GM10847 (cell line): ENCODE measurements around the gene DAND5.

Source experiments
- POLR2A ChIP-seq: IDR thresholded peaks from 2 replicates; pipeline ENCODE4 v1.6.1; 2011; ENCODE audit not compliant: insufficient read length; ENCODE audit errors: extremely low read depth

DAND5 gene

GRCh38 chr19:12982648-12983047 is 13.3 kb downstream of the DAND5 start:
- TF ChIP-seq POLR2A: no peak

DNA sequence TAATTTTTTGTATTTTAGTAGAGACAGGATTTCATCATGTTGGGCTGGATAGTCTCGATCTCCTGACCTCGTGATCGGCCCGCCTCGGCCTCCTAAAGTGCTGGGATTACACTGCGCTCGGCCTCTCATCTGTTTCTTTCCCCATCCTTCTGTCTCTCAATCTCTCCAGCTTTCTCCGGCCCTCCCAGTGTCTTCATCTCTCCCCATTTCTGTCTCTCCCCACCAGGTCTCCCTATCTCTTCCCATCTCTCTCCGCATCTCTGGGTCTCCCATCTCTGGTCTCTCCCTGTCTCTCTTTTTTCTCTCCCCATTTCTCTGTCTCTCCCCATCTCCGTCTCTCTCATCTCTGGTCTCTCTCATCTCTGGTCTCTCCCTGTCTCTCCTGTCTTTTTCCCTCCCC is 13.7 kb downstream of the DAND5 start:
- TF ChIP-seq POLR2A: no peak

GRCh38 chr19:12983542-12984142 is 14.3 kb downstream of the DAND5 start:
- TF ChIP-seq POLR2A: no peak

GRCh38 chr19:12984143-12984627 is 14.8 kb downstream of the DAND5 start:
- no peak for TF ChIP-seq POLR2A

DNA sequence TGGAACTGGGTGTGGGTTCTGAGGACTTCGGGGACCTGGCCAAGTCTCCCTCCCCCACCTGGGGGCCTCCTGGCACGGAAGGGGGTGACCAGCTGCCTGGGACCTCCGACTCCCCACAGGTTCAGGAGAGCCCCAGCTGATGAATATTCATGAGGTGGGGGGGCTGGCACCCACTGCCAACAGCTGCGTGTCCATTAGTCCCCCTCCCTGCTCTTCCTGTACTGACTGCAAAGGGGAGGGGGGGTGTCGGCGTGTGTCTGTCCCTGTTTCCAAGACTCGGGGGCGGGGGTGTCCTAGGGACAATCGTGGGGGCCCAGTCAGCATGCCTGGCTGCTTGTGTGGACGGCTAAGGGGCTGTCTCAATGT is 15.3 kb downstream of the DAND5 start:
- no peak for TF ChIP-seq POLR2A

GRCh38 chr19:12985049-12985776 is 15.8 kb downstream of the DAND5 start:
- no peak for TF ChIP-seq POLR2A

DNA sequence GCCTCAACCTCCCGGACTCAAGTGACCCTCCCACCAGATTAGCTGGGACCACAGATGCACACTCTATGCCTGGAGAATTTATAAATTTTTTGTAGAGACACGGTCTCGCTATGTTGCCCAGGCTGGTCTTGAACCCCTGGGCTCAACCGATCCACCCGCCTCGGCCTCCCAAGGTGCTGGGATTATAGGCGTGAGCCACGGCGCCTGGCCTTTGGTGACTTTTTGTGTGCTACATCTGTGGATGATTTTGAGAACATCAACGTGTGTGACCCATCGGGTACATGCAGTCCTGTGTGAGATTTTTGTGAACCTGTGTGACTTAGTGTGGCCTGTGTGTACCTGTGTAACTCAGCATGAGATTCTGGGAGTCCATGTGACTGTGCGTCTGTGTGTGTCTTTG is 17.4 kb downstream of the DAND5 start:
- no peak for TF ChIP-seq POLR2A

- TF ChIP-seq POLR2A: no peak
Measured at GRCh38 chr19:12987190-12987589, 17.8 kb downstream of the DAND5 start.

- no peak for TF ChIP-seq POLR2A
Measured at GRCh38 chr19:12987781-12988180, 18.4 kb downstream of the DAND5 start.

GRCh38 chr19:12990431-12990830 is 21.1 kb downstream of the DAND5 start:
- TF ChIP-seq POLR2A: no peak

GRCh38 chr19:12990853-12991252 is 21.5 kb downstream of the DAND5 start:
- no peak for TF ChIP-seq POLR2A

DNA sequence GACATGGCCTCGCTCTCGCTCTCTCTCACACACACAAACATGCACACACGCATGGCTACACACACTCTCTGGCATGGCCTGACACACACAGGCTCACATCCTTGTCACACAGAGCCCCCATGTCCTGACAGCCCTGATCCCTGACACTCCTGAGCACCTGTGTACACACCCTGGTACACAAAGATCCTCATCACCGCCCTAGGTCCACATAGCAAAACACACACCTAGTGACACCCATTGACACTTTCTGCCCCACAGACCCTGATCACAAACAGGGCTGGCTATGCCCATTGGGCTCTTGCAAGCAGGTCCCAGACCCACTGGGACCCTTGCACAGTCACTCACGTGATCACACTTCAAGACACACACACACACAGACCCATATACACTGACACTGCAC is 21.9 kb downstream of the DAND5 start:
- TF ChIP-seq POLR2A: no peak

DNA sequence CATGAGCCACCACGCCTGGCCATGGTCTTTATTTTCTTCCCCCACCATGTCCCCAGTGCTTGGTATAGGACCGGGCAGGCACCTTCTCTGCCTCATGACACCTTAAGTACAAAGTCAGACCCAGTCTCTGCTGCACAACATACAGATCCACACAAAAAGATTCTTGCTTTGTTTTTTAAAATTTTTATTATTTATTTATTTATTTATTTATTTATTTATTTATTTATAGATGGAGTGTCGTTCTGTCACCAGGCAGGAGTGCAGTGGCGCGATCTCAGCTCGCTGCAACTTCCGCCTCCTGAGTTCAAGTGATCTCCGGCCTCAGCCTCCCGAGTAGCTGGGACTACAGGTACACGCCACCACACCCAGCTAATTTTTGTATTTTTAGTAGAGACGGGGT is 23.4 kb downstream of the DAND5 start:
- no peak for TF ChIP-seq POLR2A

GRCh38 chr19:12993562-12993961 is 24.2 kb downstream of the DAND5 start:
- TF ChIP-seq POLR2A: no peak

- no peak for TF ChIP-seq POLR2A
Measured at GRCh38 chr19:12994701-12995595, 25.6 kb downstream of the DAND5 start, which contains the start of gene NFIX. Gene NFIX, plus strand, starts transcription at chr19:12995475. Its CDS starts 363 bp downstream, at chr19:12995838.

- TF ChIP-seq POLR2A: no peak
Measured at GRCh38 chr19:12995596-12996405, 26.4 kb downstream of the DAND5 start.
